SKM-1 (cell line): ENCODE data around the gene NKAIN2.
"Not testable (repeated sequence)": the region's sequence is repeated elsewhere in the genome, so short reads cannot be mapped to it uniquely, and the experiment has no call there.

Source experiments
- DNase-seq: peaks from one replicate; lab custom pipeline; 2025; ENCODE audit not compliant: unreplicated experiment; lab: John Stamatoyannopoulos, UW

Gene NKAIN2

DNA sequence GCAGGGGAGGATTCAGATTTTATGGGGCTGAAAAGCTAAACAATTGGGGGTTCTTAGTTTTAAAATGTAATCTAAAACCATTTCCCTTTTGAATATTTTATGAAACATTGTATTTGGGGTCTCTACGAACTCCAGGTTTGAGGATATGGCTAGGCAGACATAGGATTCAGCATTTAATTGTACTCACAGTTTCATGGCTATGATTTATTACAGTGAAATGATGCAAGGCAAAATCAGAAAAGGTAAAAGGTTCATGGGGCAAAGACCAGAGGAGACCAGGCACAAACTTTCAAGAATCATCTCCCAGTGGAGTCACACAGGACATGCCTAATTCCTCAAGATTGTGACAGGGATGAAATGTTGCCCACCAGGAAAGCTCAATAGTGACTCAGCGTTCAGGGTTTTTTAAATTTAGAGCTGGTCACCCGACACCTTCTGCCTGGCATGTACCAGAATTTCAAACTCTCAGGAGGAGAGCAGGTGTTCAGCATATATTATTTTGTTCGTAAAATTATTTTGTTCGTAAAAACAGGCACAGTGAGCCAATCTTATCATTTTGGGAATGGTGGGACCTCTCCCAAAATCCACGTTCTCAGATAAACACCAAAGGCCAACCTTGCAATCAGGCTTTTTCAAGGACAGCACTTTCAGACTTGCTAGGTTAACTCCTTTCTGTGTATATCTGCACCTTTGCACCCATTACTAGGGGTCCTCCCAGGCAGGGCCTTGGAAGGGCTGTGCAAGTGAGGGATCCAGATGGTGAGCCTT, 270.3 kb downstream of the NKAIN2 start:
- no peak for DNase-seq

- DNase-seq = no peak
Measured at GRCh38 chr6:124074606-124075005, 270.9 kb downstream of the NKAIN2 start.

GRCh38 chr6:124076336-124077048, 272.8 kb downstream of the NKAIN2 start:
- no peak for DNase-seq

- DNase-seq = no peak
Measured at GRCh38 chr6:124078169-124078568, 274.5 kb downstream of the NKAIN2 start.

DNA sequence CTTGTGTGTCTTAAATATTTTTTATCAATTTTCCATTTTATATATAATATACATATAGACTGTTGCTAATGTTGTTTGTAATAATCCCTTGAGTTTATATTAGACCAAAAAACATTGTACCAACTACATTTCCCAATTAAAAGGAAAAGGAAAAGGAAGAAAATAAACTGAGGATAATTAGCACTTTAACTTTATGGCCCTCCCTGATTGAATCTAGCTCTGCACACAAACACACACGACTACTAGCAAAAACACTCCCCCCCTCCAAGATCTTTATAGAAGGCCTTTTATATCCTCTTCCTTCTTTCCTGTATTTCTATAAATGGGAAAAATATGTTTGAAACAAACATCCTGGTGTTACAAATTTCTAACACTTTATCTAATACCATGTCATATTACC, 276.8 kb downstream of the NKAIN2 start:
- no peak for DNase-seq

DNA sequence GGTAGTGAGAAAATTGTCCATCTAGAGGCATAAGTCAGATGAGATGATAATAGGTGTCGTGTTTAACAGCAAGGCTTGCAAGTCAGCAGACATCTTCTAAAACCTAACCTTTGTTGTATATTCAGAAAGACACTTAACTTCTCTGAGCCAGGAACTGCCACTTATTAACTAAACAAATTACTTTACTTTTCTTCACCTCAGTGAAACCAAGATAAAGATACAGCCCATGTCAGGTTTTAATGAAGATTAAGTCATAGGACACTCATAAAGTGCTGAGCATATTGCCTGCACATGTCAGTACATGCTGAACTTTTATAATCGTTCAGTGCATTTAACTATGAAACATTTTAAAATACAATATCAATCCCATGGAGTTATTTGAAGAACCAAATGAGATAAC, 286.8 kb downstream of the NKAIN2 start:
- DNase-seq = no peak

DNA sequence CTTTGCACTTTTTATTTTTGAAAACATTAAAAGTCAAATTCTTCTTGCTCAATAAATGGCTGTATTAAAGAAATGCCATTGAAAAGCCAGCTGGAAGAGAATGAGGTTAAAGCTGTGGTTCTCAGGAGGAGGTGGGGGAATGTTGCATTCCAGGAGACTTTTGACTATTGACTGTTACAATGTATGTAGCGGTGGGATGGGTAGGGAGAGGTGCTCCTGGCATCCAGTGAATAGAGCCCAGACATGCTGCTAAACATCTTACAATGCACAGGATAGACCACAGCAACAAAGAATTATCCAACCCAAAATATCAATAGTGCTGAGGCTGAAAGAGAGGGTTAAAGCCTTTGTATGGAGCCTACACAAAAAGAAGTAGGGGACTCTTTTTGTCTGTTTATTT, 295.9 kb downstream of the NKAIN2 start:
- no peak for DNase-seq

GRCh38 chr6:124110514-124110913, 306.8 kb downstream of the NKAIN2 start:
- no peak for DNase-seq

DNA sequence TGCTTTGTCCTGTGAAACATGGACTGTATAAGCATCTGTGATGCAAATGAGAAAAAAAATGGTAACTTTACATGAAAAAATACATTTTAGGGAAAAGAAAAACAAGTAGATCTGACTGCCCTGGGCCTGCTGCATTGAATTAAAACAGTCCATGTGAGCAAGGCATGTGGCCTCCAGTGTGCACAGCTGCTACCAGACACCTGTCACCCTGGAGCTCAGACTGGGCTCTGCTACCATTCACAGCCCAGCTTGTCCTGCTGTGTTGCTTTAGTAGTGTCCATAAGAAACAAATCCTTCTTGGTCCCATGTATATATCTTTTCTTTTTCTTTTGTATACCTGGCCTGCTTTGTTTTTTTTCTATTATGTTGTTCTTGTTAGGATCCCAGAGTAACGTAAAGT, 315.9 kb downstream of the NKAIN2 start:
- no peak for DNase-seq

GRCh38 chr6:124123617-124124209, 320.0 kb downstream of the NKAIN2 start:
- no peak for DNase-seq

DNA sequence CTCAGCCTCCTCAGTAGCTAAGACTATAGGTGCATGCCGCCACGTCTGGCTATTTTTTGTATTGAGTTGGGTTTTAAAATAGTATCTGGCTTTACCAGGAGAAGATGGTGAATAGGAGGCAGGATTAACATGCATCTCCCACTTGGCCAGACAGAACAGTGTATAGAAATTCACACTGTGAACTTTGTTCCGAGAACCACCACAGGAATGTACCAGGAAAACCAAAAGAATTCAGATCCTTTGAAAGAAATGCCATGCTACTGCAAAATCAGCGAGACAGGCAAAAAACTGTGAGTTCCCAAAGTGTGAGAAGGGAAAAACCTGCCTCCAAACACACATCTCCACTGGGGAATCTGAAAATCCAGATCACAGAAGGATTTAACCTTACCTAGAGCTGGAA, 327.6 kb downstream of the NKAIN2 start:
- DNase-seq = no peak

DNA sequence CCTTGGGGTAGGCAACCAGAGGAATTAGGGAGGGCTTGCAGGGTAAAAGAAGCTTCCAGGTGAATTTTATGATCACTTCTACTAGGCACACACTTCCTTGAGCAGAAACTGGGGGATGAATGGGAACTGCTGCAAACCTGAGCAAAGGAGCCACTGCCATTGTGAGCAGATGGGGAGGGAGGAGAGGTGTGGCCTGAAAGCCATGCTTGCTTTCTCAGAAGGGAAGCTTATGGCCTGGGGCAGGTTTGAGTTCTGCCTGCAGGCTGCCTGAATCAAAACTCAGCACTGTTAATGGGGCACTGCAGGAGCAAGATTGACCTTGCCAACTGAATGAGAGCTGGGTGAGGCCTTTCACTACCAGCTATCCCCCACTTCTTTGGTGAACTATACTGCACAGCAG, 328.1 kb downstream of the NKAIN2 start:
- no peak for DNase-seq

GRCh38 chr6:124132256-124132655, 328.6 kb downstream of the NKAIN2 start:
- no peak for DNase-seq

DNA sequence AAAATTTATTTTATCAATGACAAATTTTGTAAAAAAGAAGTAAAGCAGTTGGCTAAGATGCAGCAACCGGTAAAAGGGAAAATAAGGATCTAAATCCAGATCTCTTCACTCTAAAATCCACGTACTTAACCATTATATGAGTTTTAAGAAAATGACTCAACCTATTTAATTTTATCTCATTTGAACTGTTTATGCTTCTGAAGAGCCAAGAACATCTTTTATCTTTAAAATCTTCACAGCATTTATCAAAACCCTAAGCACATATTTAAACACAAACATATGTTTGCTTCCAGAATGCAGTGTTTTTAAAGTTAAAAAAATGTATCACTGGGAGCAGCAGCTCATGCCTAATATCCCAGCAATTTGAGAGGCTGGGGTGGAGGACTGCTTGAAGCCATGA, 339.2 kb downstream of the NKAIN2 start:
- DNase-seq = no peak

- no peak for DNase-seq
Measured at GRCh38 chr6:124143435-124143834, 339.8 kb downstream of the NKAIN2 start.

DNA sequence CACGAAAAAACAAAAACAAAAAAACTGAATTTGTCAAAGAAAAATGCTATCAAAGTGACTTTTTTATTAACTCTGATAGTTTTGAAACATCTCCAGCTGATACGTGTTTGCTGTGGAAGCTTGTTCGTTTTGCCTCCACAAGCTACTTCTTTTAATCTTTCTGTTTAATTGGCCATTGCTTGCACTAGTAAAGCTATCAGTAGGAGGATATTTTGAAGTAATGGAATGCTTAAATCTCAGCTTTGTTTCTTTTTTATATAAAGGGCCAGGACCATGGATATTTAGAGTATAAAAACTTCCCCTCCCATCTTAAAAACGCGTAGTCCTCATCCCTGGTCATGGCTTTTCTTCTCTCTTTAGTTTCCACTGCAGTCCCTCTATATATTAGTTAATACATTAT, 344.0 kb downstream of the NKAIN2 start:
- DNase-seq = no peak

DNA sequence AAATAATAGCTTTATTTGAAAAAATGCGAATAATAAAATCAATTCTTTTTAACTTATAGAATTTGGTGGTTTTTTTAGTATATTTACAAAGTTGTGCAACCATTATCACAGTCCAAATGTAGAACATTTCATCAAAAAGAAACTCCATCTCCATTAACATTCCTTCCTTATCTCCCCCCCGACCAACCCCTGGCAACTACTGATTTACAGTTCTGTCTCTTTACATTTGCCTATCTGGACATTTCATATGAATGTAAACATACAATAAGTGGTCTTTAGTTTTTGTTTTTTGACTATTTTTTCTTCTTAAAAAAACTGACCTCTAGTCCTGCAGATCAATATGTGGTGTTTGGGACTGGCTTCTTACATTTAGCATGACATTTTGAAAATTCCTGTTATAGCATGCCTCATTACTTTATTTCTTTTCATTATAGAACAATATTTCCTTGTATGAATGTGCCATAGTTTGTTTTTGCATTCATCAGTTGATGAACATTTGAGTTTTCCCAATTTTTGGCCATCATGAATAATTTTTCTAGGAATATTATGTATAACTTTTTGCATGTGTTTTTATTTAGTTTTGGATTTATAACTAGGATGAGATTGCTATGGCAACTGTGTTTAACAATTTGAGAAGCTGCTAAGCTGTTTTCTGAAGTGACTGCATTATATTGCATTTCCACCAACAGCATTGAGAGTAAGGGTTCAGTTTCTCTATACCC, 344.7 kb downstream of the NKAIN2 start:
- DNase-seq = no peak

DNA sequence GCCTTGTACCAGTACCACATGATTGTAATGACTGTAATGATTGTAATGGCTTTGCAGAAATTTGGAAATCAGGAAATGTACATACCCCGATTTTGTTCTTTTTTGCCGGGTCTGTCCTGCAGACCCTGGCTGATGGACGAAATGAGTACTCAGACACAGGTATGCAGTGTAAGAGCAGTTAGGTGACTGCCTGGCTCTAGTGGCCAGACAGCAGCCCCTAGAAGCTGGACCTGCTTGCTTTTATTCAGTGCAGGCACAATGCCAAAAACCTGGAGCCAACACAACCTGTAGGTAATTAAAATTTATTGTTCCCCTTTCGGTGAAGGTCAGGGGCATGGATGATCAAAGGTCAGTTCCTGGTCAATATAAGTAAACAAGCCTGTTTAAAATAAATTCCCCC, 346.0 kb downstream of the NKAIN2 start:
- no peak for DNase-seq

- DNase-seq = no peak
Measured at GRCh38 chr6:124158024-124158423, 354.4 kb downstream of the NKAIN2 start.

DNA sequence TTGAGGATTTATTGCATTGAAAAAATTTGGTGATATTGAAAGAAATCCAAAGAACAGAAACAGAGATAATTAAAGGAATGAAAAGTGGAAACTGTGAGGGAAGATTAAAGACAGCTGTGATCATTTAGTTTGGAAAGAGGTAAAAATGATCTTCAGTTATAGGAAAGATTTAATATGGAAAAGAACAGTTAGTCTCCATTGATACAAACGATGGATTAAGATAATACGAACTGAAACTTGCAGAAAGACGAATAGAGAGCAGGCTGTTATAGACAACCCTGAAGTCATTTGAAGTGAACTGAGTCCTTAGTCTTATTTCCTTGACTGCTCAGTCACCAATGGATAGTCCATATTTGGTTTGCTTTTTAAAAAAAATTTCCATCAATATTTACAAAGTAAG, 360.0 kb downstream of the NKAIN2 start:
- no peak for DNase-seq

DNA sequence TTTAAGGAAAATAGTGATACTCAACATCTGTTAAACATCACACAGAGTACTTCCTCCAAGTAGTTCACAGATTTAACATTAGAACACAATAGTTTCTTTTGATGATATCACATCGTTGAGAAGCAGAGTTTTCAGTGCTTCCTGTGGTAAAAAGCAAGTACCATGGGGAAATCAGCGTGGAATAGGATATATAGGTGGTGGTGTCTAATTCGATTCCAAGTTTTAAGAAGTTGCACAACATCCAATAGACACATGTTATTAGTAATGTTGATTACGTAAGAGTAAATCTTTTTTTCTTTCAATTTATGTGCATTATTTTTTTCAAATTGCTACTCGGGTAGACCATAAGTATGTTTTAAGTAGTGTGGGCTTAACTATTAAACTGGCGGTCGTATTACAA, 360.7 kb downstream of the NKAIN2 start:
- no peak for DNase-seq

DNA sequence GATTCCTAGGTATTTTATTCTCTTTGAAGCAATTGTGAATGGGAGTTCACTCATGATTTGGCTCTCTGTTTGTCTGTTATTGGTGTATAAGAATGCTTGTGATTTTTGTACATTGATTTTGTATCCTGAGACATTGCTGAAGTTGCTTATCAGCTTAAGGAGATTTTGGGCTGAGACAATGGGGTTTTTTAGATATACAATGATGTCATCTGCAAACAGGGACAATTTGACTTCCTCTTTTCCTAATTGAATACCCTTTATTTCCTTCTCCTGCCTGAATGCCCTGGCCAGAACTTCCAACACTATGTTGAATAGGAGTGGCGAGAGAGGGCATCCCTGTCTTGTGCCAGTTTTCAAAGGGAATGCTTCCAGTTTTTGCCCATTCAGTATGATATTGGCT, 363.6 kb downstream of the NKAIN2 start:
- DNase-seq = not testable (repeated sequence)
